KMS-11 (cell line): Measurements from ENCODE around the gene PLD4.

ENCODE experiments used
- H2AFZ ChIP-seq: fragments of 200-600 bp; sonication (generic); 2 replicates; pipeline ENCODE4 v1.6.1; 2016; ENCODE audit warnings: antibody characterized with exemption, mixed run types, low read depth
- H3K27ac ChIP-seq: fragments of 200-600 bp; sonication (generic); 2 replicates; pipeline ENCODE4 v1.6.1; 2016; ENCODE audit warnings: mild to moderate bottlenecking, mixed run types
- H3K27me3 ChIP-seq: fragments of 200-600 bp; sonication (generic); 2 replicates; pipeline ENCODE4 v1.6.1; 2017; ENCODE audit warnings: mild to moderate bottlenecking, low read depth, mixed run types, moderate library complexity; ENCODE audit not compliant: insufficient read depth
- H3K36me3 ChIP-seq: fragments of 200-600 bp; sonication (generic); 2 replicates; pipeline ENCODE4 v1.6.1; 2017; ENCODE audit warnings: mild to moderate bottlenecking, mixed run types; ENCODE audit not compliant: insufficient read depth
- H3K4me1 ChIP-seq: fragments of 200-600 bp; sonication (generic); 2 replicates; pipeline ENCODE4 v1.6.1; 2016; ENCODE audit warnings: mild to moderate bottlenecking, low read depth, mixed run types; ENCODE audit not compliant: poor library complexity, severe bottlenecking
- H3K4me2 ChIP-seq: fragments of 200-600 bp; sonication (generic); 2 replicates; pipeline ENCODE4 v1.7.0; 2016; ENCODE audit warnings: mild to moderate bottlenecking, mixed run types
- H3K4me3 ChIP-seq: fragments of 200-600 bp; sonication (generic); IDR thresholded peaks from 2 replicates; pipeline ENCODE4 v1.6.1; 2017; ENCODE audit warnings: low read depth, low read length, mixed read lengths; ENCODE audit not compliant: insufficient read depth
- H3K79me2 ChIP-seq: fragments of 200-600 bp; sonication (generic); 2 replicates; pipeline ENCODE4 v1.6.1; 2016; ENCODE audit warnings: low read depth, mixed run types; ENCODE audit not compliant: insufficient read depth
- H3K9ac ChIP-seq: fragments of 200-600 bp; sonication (generic); 2 replicates; pipeline ENCODE4 v1.6.1; 2016; ENCODE audit warnings: mild to moderate bottlenecking, mixed run types
- H4K20me1 ChIP-seq: fragments of 200-600 bp; sonication (generic); 2 replicates; pipeline ENCODE4 v1.6.1; 2016; ENCODE audit warnings: mild to moderate bottlenecking, mixed run types; ENCODE audit not compliant: insufficient read depth
- CTCF ChIP-seq: fragments of 200-600 bp; sonication (generic); conservative IDR thresholded peaks from 2 replicates; pipeline ENCODE4 v1.6.1; 2017; ENCODE audit warnings: low read depth, mild to moderate bottlenecking, antibody characterized with exemption, low read length, moderate library complexity, mixed read lengths

PLD4 gene

GRCh38 chr14:104973385-104974145 is 48.9 kb downstream of the PLD4 start:
- no peak for TF ChIP-seq CTCF
- Histone ChIP-seq H4K20me1 (no peaks in the 10 kb centered on the region), H2AFZ (no peak overlapping the region), H3K27me3 (no peaks in the 10 kb centered on the region), H3K27ac (no peak overlapping the region), H3K79me2 (no peaks in the 10 kb centered on the region), H3K4me1 (peaks cover 10% of the 10 kb centered on the region), H3K36me3 (no peaks in the 10 kb centered on the region), H3K4me3 (no peak overlapping the region), H3K4me2 (no peak overlapping the region), H3K9ac (no peak overlapping the region)

- Histone ChIP-seq H3K4me3 (no peak overlapping the region), H4K20me1 (no peaks in the 10 kb centered on the region), H3K36me3 (no peaks in the 10 kb centered on the region), H3K79me2 (no peaks in the 10 kb centered on the region), H3K27me3 (no peaks in the 10 kb centered on the region), H3K4me1 (peaks cover 10% of the 10 kb centered on the region), H3K27ac (no peak overlapping the region), H3K4me2 (no peak overlapping the region), H3K9ac (no peak overlapping the region), H2AFZ (no peak overlapping the region)
- no peak for TF ChIP-seq CTCF
These were observed 49.5 kb downstream of the PLD4 start for GRCh38 chr14:104974146-104974541.

GRCh38 chr14:104974665-104975390 is 50.1 kb downstream of the PLD4 start:
- no peak overlapping the region for H2AFZ ChIP-seq
- H3K79me2 ChIP-seq, result no peaks in the 10 kb centered on the region
- H3K27me3 ChIP-seq, result no peaks in the 10 kb centered on the region
- H3K4me2 ChIP-seq, result no peak overlapping the region
- H3K4me1 ChIP-seq, result peaks cover 10% of the 10 kb centered on the region
- no peak overlapping the region for H3K4me3 ChIP-seq
- no peak overlapping the region for H3K27ac ChIP-seq
- TF ChIP-seq CTCF, result no peak
- no peak overlapping the region for H3K9ac ChIP-seq
- no peaks in the 10 kb centered on the region for H4K20me1 ChIP-seq
- H3K36me3 ChIP-seq, result no peaks in the 10 kb centered on the region

GRCh38 chr14:104975481-104976197 is 51.0 kb downstream of the PLD4 start:
- Histone ChIP-seq H3K4me3 (no peak overlapping the region), H2AFZ (peak overlapping the region; percentile 54; the same call in 1 of the 2 replicates), H3K27ac (no peak overlapping the region), H4K20me1 (no peaks in the 10 kb centered on the region), H3K36me3 (no peaks in the 10 kb centered on the region), H3K4me2 (0 out of 2 replicates have a peak overlapping the region, but pooled peaks have one; percentile 9), H3K79me2 (no peaks in the 10 kb centered on the region), H3K4me1 (peaks cover 10% of the 10 kb centered on the region), H3K9ac (no peak overlapping the region), H3K27me3 (no peaks in the 10 kb centered on the region)
- TF ChIP-seq CTCF, result no peak; the same call in 1 of the 2 replicates
